Hematopoietic multipotent progenitor cell treated with erythropoietin and hydrocortisone succinate and interleukin-3 and kit ligand, for 4 days (in vitro differentiated cells): ENCODE measurements around the gene PDZK1.
"Not testable (repeated sequence)": the region's sequence is repeated elsewhere in the genome, so short reads cannot be mapped to it uniquely, and the experiment has no call there.

Experiments
- DNase-seq: peaks from one replicate; pipeline ENCODE4 v3.0.0-alpha.2; 2015

PDZK1 gene

DNA sequence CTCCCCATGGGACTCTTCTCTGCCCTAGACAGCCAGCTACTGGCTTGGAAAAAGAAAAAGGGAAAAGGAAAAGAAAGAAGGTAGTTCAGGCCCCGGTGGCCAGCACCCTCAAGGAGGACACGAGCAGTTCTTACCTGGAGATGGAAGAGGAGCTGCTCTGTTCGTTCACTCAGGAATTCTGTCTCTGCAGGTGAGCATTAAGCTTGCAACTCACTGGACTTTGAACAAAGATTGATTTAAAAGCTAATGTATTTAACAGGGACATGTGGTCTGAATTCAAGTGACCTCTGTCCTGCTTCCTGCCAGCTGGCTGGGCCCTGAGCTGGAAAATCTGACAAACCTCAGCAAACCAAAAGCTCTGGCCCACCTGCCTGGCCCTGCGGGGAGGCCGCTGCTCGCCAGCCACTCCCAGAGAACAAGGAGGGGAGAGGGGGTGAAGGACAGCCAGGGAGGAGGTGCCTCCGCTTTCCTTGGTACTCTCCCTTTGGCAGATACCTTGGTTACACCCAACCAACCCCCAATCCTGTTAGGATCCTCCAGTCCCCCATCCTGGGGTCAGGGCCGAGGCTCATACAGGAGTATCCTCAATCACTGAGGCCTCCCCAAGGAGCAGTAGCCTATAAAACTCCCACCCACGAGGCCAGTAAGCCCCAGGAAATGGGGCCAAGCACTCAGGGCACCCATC lies at the start of gene PDZK1:
Gene PDZK1 (minus strand): TSS at position 186 of the 685 bp plus-strand sequence. CDS start 19,347 bp downstream, outside the sequence.
- no peak for DNase-seq

DNA sequence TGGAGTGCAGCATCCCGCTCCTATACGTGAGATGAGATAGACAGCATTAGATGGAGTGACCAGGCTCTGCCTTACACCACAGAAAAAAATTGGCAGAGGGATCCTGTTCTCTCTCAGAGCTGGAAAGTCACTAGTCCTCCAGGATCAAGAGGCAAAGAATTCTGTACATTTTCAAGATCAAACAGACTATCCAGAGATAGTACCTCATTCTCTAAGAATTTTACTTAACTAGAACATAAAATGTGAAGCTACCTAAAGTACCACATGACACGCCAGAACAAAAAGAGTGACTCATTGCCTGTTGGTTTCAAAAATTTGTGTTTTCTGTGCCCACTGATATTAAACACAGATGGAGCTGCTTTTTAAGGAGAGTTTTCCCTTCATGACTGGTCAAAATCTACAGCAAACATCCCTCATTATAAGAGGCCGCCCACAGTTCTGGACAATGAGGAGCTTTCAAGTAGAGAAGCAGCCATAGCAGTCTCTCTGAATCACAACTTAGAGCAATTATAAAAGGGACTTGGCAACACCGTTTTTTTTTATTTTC lies 44.4 kb upstream of the PDZK1 start:
- DNase-seq: no peak

DNA sequence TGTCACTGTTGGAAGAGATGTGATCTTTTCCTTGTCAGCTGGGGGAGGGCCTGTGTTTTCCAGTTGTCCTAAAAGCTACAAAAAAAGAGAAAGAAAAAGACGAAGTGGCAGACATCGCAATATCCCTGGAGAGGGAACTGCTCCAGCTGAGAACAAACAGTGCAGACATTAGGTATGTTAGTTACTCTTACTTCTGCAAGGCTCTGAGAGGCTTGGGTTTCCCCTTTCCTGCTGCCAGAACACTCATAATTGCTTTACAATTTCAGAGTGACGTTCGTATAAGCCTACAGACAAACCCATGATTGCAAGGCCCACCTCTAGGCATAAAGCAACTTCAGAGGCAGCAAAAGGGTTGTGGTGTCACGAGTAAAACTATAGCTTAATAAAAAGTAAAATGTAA lies 43.3 kb upstream of the PDZK1 start:
- DNase-seq: no peak

DNA sequence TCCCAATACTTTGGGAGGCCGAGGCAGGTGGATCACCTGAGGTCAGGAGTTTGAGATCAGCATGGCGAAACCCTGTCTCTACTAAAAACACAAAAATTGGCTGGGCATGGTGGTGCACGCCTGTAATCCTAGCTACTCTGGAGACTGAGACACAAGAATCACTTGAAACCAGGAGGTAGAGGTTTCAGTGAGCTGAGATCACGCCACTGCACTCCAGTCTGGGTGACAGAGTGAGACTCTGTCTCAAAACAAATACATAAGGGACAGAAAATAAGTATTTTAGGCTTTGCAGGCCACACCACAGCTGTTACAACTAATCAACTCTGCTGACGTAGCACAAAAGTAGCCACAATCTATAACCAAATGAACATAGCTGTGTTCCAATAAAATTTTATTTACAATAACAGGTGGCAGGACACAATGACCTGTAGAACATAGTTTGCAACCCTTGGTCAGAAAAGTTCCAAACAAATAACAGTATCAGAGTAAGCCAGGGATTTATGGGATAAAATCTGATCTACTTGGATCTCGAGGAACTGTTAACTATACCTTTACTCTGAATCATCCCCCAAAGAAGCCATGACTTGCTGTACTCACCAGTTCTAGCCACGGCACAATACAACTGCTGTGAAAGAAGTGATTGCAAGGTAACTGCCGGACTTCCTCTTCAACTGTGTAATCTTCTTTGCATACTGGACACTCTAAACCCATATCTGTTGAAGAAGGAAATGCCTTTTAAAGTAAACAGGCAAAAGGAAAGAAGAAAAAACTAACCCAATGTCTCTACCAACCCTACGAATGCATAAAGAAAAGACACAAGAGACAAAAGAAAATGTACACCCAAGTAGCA lies 40.5 kb upstream of the PDZK1 start:
- peak; percentile 52 for DNase-seq

DNA sequence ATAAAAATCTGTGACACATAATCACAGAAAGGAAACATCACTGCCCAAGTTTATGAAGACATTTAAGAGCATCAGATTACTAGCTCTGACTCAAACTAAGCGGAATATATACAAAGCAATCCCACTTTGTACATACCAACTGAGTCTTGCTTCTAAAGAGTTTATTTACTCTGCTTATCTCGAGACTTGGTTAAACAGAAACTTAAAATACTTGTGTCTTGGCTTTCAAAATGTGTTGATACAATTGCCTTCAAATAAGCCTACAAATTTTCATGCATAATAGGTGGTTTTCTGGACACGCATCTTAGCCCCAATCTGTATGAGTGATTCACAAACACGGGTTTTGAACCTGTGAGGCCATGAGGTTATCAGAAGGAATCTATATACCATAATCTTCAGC lies 33.1 kb upstream of the PDZK1 start:
- DNase-seq: no peak

DNA sequence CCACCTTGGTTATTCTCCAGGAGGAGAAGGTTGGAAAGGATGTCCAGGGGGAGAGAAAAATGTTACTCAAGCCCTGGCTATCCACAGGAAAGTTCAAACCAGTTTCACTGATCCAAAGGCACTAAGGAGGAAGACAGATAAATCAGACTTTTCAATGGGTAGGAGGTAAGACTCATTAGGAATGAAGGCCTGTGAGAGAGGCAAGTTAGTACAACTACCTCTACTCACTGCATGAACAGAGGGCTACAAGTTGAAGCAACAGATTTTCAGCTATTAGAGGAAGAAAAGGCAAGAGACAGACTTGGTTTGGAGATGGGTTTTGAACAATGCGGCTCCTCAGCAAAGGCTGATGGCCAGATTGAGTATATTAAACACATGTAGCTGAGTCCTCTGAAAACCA lies 29.0 kb upstream of the PDZK1 start:
- DNase-seq: no peak

DNA sequence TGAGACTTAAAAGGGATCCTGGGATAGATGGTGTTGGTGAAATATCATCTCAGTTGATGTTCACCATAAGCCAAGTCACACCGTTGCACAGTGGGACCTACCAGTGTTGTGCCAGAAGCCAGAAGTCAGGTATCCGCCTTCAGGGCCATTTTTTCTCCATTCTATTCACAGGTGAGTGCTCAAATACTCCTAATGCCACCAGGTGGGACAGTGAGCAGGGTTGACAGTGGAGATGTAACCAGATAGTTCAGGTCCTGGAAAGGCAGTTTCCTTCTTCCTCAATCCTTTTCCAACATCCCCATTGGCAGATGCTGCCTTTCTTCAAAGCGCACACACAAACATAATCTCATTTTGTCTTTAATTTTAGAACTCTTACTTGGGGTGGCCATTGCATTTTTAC lies 23.7 kb upstream of the PDZK1 start:
- DNase-seq: no peak

DNA sequence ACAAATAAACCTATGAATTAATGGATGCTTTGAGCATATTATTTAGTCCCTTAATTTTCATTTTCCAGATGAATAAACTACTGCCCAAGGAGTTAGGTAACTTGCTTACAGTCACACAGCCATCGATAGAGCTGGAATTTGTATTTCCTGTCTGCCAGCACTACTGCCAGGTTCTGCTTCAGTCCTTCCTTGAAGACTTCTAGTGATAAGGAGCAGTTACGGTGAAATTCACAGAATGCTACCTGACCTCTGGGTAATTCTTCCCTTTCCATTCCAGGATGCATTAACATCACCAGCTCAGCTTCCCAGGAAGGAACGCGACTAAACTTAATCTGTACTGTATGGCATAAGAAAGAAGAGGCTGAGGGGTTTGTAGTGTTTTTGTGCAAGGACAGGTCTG lies 23.3 kb upstream of the PDZK1 start:
- no peak for DNase-seq

DNA sequence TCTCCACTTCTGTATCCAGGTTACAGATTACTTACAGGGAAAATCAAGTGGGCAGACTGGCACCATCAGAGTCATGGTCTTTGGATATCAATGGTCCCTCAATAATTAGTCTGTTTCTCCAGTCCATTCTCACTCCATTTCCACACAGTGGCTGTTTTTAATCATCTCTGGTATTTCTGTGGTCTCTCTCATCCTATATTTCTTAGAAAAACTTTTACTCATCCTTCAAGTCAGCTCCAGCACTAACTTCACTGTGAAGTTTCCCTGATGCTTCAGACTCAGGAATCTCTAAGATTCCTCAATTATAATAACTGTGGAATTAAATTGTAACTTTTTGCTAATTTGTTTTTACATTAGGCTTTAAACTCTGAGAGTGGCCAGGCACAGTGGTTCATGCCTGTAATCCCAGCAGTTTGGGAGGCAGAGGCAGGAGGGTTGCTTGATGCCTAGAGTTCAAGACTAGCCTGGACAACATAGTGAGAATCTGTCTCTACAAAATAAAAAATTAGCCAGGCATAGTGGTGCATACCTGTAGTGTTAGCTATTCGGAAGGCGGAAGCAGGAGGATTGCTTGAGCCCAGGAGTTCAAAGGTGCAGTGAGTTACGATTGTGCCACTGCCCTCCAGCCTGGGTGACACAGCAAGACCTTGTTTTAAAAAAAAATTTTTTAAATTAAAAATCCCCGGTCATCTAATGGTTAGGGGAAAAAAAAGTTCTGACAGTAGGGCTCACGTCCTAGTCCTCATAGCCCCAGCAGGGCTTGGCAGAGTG lies 22.7 kb upstream of the PDZK1 start:
- no peak for DNase-seq

DNA sequence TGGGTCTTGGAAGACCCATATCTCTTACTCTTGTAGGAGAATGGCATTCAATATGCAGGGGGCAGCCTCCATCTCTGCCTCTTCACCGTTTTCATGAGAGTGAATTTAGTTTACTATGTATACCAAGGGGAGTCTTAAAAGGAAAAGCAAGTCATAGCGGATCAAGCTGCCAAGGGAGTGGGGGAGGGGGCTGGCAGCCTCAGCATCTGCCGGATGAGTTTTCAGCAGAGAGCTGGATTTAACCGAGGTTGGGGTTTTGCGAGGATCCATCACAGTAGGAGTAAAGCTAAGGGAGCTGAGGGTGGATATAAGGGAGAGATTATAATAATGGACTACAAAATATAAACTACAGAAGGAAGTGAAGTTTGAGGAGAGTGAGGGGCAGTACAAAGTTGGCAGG lies 22.0 kb upstream of the PDZK1 start:
- no peak for DNase-seq

DNA sequence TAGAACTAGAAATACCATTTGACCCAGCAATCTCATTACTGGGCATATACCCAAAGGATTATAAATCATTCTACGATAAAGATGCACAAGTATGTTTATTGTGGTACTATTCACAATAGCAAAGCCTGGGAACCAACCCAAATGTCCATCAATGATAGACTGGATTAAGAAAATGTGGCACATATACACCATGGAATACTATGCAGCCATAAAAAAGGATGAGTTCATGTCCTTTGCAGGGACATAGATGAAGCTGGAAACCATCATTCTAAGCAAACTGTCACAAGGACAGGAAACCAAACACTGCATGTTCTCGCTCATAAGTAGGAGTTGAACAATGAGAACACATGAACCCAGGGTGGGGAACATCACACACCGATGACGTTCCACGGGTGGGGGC lies 19.0 kb upstream of the PDZK1 start:
- DNase-seq: not testable (repeated sequence)

DNA sequence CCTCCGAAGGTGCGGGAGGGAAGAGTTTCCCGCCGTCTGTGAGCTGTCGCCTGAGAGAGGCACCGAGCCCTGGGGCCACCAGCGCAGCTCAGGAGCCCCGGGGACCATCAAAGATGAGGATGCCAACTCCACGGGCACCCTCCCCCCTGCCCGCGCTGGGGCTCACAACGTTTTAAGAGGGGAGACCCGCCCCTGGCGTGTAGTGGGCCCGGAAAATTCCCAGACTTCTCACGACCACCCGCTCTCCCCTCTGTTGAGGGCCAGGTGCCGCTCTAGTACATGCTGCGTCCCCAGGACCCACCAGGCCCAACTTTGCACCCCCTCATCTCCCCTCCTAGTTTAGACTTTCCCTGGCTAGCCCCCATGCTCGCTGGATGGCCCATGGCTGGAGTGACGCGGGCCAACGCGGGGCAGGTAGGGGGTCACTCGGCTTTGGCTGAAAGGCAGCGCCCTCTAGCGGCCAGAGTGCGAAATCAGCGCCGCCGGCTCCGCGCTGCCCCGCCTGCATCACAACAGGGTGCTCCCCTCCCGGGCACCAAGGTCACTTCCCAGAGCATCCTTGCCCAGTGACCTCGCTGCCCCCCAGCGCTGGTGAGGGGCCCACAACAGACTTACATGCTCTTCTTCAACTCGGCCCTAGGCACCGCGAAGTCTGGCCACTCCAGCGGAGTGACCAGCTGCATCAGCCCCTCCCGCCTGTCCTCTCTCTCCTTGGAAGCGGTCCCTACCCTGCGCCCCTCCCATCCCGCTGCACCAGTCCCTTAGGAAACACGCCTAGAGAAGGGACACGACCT lies 13.9 kb upstream of the PDZK1 start:
- DNase-seq: peak; percentile 76

DNA sequence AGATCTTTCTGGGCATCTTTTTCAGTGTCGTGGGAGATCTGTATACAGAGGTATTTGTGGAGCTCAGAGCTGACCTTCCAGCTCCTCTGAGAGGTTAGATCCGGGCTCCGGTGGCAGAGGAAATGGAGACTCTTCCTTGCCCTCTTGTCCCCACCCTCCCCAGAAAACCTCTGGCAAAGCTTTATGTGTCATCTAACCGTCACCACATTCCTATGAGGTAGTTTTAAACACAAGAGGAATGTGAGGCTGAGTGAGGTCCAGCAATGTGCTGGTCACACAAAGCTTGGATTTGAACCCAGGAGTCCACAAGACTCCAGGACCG lies 13.3 kb upstream of the PDZK1 start:
- no peak for DNase-seq

DNA sequence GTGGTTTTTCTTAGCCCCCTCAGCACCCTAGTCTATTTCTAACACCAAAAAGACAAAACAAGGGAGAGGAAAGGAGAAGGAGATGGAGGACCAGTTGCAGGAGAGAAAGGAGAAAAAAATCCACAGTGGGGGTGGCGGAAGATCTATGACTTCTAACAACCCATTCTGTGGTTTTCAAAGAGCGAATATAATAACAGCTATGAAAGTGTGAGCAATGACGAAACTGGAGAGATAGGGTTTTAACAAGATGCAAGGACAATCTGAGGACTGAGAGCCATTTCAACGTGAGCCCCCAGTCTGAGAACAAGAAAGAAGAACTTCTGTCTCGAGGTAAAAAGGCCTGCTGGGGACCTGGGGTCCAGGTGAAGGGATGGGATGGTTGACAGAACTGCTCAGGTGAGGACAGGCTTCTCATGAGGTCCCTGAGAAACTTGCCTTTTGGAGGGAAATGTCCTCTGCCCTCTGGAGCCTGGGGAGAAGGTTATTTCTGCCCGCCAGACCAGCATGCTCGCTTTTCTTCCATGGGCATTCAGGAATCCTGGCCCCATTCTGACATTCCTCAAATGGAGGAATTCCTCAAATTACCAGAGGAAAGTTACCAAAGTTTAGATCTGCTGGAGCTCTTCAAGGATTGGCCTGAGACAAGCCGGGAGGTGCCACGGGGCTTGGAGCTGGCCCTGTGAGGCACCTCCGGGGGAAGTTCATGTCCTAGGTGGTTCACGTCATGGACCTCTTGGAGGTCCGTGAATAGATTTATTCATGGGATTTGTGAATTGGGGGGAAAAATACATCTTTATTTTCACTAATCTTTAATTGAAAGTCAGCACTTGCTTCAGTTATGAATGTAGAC lies 12.3 kb upstream of the PDZK1 start, which contains the start of gene CD160:
Gene CD160 (plus strand): TSS at position 270 of the 850 bp plus-strand sequence. CDS start 8,829 bp downstream, outside the sequence.
- DNase-seq: no peak

DNA sequence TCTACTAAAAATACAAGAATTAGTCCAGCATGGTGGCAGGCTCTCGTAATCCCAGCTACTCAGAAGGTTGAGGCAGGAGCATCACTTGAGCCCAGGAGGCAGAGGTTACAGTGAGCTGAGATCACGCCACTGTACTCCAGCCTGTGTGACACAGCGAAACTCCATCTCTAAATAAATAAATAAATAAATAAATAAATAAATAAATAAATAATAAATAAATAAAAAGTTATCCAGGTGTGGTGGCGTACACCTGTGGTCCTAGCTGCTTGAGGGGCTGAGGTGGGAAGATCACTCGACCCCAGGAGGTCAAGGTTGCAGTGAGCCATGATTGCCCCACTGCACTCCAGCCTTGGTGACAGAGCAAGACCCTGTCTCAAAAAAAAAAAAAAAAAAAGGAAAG lies 11.3 kb upstream of the PDZK1 start:
- not testable (repeated sequence) for DNase-seq

DNA sequence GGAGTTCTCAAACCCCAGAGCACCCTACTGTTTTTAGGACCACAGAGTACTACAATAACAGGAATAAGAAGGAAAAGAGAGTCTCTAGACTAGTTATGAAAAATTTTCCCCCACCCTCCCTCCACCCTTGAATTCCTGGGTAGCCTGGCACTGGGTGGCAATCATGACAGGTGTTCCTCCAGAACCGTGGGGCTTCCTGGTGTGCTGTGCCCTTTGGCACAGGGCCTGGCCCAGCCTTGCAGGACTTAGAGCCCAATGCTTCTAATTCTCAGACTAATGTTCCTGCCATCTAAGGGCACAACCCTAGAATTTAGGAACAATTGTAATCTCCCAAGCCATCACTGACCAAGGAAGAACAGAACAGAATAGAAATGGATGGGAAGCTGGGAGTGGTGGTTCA lies 10.7 kb upstream of the PDZK1 start:
- DNase-seq: no peak

DNA sequence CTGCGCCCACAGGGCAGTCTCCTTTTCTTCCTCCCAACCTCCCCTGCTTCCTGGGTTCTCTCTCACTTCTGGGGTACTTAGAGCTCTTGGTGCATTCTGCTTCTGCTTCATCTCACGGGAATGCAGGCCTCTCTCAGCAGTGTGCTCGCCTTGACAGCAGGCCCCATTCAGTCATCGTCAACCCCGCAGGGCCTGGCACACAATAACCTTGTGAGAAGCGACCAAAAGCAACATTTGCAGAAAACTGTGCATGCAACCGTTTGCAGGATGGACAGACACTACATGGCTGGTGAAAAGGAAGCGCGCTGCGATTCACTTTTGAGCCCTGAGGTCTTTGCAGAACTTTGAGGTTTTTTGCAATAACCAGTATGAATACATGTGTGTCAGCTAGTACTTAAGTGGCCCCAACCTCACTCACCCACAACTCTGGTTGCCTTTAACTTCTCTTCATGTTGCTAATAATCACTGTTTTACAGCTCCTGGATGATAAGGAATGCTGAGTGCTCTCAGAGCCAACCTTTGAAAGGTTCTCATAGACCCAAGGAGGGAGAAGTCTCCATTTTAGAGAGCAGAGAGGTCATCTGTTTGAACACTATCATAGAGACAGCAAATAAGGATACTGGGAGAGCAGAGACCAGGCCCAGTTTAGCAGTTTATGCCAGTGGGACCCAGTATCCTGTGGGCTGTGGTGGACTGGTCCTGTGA lies 9.6 kb upstream of the PDZK1 start:
- no peak for DNase-seq

DNA sequence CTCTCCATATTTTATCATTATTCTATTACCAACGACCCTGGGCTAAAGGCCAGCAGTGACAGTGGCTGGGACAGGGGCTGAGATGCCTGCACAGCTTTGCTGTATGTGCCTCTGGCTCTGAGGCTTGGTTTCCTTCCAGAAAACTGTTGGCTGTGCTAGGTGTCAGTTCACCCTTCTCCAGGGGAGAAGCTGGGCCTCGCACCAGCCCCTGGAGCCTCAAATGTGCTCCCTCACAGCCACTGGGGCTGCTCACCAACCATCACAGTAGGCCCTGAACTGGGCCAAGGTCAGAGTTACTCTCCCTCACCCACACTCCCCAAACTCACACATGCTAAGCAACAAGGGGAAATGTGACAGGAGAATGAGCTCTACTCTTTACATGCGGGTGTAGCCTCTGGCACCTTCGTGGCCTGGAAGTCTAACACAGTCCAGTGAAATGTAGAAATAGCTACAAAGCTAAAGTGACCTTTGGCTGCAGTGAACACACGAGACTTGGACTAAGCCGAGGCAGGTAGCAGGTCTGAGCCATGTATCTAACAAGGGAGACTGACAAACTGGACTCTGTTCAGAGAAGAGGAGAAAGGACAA lies 7.5 kb upstream of the PDZK1 start:
- DNase-seq: no peak

DNA sequence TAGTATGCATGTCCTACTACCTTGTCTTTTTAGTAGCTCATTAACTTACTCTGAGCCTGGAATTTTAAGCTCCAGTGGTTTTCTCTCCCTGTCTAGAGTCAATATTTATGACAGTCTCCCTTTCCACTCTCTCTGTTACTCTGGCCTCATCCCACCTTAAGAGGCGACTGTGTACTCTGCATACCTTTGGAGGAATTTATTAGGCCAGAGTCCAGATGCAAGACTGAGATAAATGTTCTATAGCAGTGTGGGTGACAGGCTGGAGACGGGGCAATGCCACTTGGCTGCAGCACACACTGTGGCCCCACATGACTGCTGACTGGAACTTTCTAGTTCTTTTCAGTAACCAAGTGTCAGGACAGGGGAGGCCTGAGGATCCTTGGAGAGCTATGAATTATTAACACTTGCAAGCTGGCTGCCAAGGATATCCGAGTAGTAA lies 4.1 kb upstream of the PDZK1 start:
- no peak for DNase-seq

DNA sequence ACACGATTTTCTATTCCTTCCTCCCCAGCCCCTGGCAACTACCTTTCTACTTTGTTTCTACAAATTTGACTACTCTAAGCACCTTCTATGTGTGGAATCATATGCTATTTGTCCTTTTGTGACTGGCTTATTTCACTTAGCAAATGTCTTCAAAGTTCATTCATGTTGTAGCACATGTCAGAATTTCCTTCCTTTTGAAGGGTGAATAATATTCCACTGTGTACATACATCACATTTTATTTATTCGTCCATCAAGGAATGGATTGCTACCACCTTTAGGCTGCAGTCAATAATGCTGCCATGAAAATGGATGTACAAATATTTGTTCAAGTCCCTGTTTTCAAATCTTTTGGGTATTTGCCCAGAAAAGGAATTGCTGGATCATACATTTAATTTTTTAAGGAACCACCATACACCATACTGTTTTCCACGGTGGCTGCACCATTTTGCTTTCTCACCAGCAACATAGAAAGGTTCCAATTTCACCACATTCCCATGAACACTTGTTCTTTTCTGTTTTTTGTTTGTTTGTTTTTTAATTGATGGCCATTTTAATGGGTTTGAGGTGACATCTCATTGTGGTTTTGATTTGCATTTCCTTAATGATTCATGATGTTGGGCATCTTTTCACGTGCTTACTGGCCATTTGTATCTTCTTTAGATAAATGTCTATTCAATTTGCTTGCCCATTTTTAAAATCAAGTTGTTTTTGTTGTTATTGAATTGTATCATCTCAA lies 3.3 kb upstream of the PDZK1 start:
- no peak for DNase-seq
